Measurements from ENCODE around the gene LRRC8E.

The LRRC8E gene

GRCh38 chr19:7901337-7901736 lies 13.0 kb downstream of the LRRC8E start:
- TF ChIP-seq POLR2AphosphoS5 (IDR thresholded peaks at IDR 0.05; ENCODE audit: low read depth, low read length) (no peak), REST (IDR thresholded peaks at IDR 0.05; ENCODE audit: insufficient read depth in 1 of 2, low read depth in 2 of 2, low read length in 2 of 2) (no peak), FOXP2 (optimal IDR thresholded peaks at IDR 0.05; ENCODE audit: borderline replicate concordance, extremely low read depth, extremely low read length, insufficient read depth) (no peak), TAF1 (IDR thresholded peaks at IDR 0.05; ENCODE audit: borderline replicate concordance, insufficient read depth, low read length) (no peak), SIN3A (IDR thresholded peaks at IDR 0.05; ENCODE audit: borderline replicate concordance, insufficient read depth, low read length) (no peak)

GRCh38 chr19:7902796-7903243 lies 14.5 kb downstream of the LRRC8E start:
- TF ChIP-seq FOXP2 (optimal IDR thresholded peaks at IDR 0.05; ENCODE audit: borderline replicate concordance, extremely low read depth, extremely low read length, insufficient read depth) (no peak), POLR2AphosphoS5 (IDR thresholded peaks at IDR 0.05; ENCODE audit: low read depth, low read length) (no peak), SIN3A (IDR thresholded peaks at IDR 0.05; ENCODE audit: borderline replicate concordance, insufficient read depth, low read length) (no peak; the same call in 1 of the 2 replicates), REST (IDR thresholded peaks at IDR 0.05; ENCODE audit: insufficient read depth in 1 of 2, low read depth in 2 of 2, low read length in 2 of 2) (no peak; a peak in 1 of 4 replicates), TAF1 (IDR thresholded peaks at IDR 0.05; ENCODE audit: borderline replicate concordance, insufficient read depth, low read length) (no peak)

- TF ChIP-seq POLR2AphosphoS5 (IDR thresholded peaks at IDR 0.05; ENCODE audit: low read depth, low read length) (peak; percentile 99), FOXP2 (optimal IDR thresholded peaks at IDR 0.05; ENCODE audit: borderline replicate concordance, extremely low read depth, extremely low read length, insufficient read depth) (no peak), SIN3A (IDR thresholded peaks at IDR 0.05; ENCODE audit: borderline replicate concordance, insufficient read depth, low read length) (0 out of 2 replicates have a peak, but pooled peaks have one; percentile 62), REST (IDR thresholded peaks at IDR 0.05; ENCODE audit: insufficient read depth in 1 of 2, low read depth in 2 of 2, low read length in 2 of 2) (peak; percentile 53 to 68; a peak in 3 of 4 replicates), TAF1 (IDR thresholded peaks at IDR 0.05; ENCODE audit: borderline replicate concordance, insufficient read depth, low read length) (peak; percentile 98)
Measured at GRCh38 chr19:7903244-7904073, 15.1 kb downstream of the LRRC8E start, which contains the start of gene MAP2K7. Gene MAP2K7 (plus strand): TSS chr19:7903877. CDS start chr19:7903945, 68 bp downstream.

- TF ChIP-seq TAF1 (IDR thresholded peaks at IDR 0.05; ENCODE audit: borderline replicate concordance, insufficient read depth, low read length) (no peak), REST (IDR thresholded peaks at IDR 0.05; ENCODE audit: insufficient read depth in 1 of 2, low read depth in 2 of 2, low read length in 2 of 2) (no peak), FOXP2 (optimal IDR thresholded peaks at IDR 0.05; ENCODE audit: borderline replicate concordance, extremely low read depth, extremely low read length, insufficient read depth) (no peak), SIN3A (IDR thresholded peaks at IDR 0.05; ENCODE audit: borderline replicate concordance, insufficient read depth, low read length) (no peak; the same call in 1 of the 2 replicates), POLR2AphosphoS5 (IDR thresholded peaks at IDR 0.05; ENCODE audit: low read depth, low read length) (0 out of 2 replicates have a peak, but pooled peaks have one; percentile 3)
Measured at GRCh38 chr19:7904074-7905020, 16.0 kb downstream of the LRRC8E start.

Data from PFSK-1 (cell line).